ENCODE data around the gene GLTP. TPM values are rescaled to one million over a fixed set of nuclear protein-coding genes. Genes with fewer than 3 reads are reported as not detected.

Gene GLTP
- total RNA-seq, 1 experiment from 2014 or later: 25.8 TPM

- Mint-ChIP-seq H3K36me3 (no peaks in the 10 kb centered on the region), H3K27ac (no peak overlapping the region)
- no peak for DNase-seq (ENCODE audit: low spot score)
Observed at GRCh38 chr12:109876406-109876805, 3.9 kb downstream of the GLTP start.

DNA sequence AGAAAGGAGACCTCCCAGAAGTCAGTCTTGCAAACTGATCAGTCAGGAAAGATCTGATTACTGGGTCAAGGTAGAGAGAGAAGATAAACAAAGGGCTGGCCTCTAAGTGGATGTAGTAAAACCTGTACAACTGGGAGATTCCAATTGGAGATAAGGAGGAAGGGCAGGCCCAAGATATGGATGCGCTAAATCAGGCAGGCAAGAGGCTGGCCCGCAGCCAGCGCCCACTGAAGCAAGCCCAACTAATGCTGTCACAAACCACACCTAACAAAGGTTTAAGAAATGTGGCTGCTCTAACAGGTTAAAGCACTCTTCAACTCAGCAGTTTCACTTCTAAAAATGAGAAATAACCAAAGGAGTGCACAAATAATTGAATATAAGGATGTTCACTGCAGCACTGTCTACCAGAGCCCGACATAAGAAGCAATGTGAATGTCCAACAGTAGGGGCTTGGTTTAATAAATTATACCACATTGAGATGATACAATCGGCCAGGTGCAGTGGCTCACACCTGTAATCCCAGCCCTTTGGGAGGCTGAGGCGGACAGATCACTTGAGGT, 4.7 kb downstream of the GLTP start:
- ATAC-seq: no peak
- H3K27ac Mint-ChIP-seq: no peak overlapping the region
- TF ChIP-seq CDX4 (CRISPR knock-in tag; IDR thresholded peaks at IDR 0.05; ENCODE audit: borderline replicate concordance): no peak
- TF ChIP-seq, protein P1, sequence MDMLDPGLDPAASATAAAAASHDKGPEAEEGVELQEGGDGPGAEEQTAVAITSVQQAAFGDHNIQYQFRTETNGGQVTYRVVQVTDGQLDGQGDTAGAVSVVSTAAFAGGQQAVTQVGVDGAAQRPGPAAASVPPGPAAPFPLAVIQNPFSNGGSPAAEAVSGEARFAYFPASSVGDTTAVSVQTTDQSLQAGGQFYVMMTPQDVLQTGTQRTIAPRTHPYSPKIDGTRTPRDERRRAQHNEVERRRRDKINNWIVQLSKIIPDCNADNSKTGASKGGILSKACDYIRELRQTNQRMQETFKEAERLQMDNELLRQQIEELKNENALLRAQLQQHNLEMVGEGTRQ (CRISPR knock-in tag; IDR thresholded peaks at IDR 0.05): no peak
- no peak for TF ChIP-seq MXD4 (CRISPR knock-in tag; IDR thresholded peaks at IDR 0.05; ENCODE audit: borderline replicate concordance)
- TF ChIP-seq FOXP1 (CRISPR knock-in tag; IDR thresholded peaks at IDR 0.05; ENCODE audit: borderline replicate concordance): no peak
- TF ChIP-seq TEAD4 (CRISPR knock-in tag; IDR thresholded peaks at IDR 0.05): no peak
- no peak for TF ChIP-seq RORB (CRISPR knock-in tag; IDR thresholded peaks at IDR 0.05)
- no peak for TF ChIP-seq ZNF121 (CRISPR knock-in tag; IDR thresholded peaks at IDR 0.05)
- TF ChIP-seq FOXK1 (CRISPR knock-in tag; IDR thresholded peaks at IDR 0.05): no peak
- TF ChIP-seq GTF2I (CRISPR knock-in tag; conservative IDR thresholded peaks at IDR 0.05): no peak
- TF ChIP-seq, protein P2, sequence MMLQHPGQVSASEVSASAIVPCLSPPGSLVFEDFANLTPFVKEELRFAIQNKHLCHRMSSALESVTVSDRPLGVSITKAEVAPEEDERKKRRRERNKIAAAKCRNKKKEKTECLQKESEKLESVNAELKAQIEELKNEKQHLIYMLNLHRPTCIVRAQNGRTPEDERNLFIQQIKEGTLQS (CRISPR knock-in tag; conservative IDR thresholded peaks at IDR 0.05): no peak
- no peak for TF ChIP-seq KAT7 (CRISPR knock-in tag; IDR thresholded peaks at IDR 0.05; ENCODE audit: borderline replicate concordance)
- TF ChIP-seq ELF4 (CRISPR knock-in tag; IDR thresholded peaks at IDR 0.05; ENCODE audit: low read depth): no peak
- no peak for TF ChIP-seq ZNF219 (CRISPR knock-in tag; IDR thresholded peaks at IDR 0.05; ENCODE audit: borderline replicate concordance)
- TF ChIP-seq, protein P3, sequence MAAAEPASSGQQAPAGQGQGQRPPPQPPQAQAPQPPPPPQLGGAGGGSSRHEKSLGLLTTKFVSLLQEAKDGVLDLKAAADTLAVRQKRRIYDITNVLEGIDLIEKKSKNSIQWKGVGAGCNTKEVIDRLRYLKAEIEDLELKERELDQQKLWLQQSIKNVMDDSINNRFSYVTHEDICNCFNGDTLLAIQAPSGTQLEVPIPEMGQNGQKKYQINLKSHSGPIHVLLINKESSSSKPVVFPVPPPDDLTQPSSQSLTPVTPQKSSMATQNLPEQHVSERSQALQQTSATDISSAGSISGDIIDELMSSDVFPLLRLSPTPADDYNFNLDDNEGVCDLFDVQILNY (CRISPR knock-in tag; IDR thresholded peaks at IDR 0.05): no peak
- H3K4me1 Mint-ChIP-seq: peaks cover 39% of the 10 kb centered on the region
- H3K36me3 Mint-ChIP-seq: no peaks in the 10 kb centered on the region
- CTCF ChIA-PET: interaction anchor here (0.6 to 2.7 kb wide), 3 partner anchors 22 to 444 kb away, joined by 3 to 12 read pairs (median 3); no protein-coding TSS in a partner anchor
- H3K4me3 Mint-ChIP-seq: no peak overlapping the region
- POLR2A ChIA-PET: interaction anchor here (0.6 kb wide), 1 partner anchor 105 kb away, joined by 3 read pairs; no protein-coding TSS in a partner anchor
- DNase-seq (ENCODE audit: low spot score): no peak
- H3K27me3 Mint-ChIP-seq (ENCODE audit: low read depth): no peaks in the 10 kb centered on the region; the same call in 1 of the 2 replicates
- H3K9me3 Mint-ChIP-seq: no peaks in the 10 kb centered on the region

More at GRCh38 chr12:109876406-109876805, 3.9 kb downstream of the GLTP start:
- Mint-ChIP-seq H3K27me3 (ENCODE audit: low read depth) (no peaks in the 10 kb centered on the region; the same call in 1 of the 2 replicates), H3K9me3 (no peaks in the 10 kb centered on the region), H3K4me1 (peaks cover 42% of the 10 kb centered on the region), H3K4me3 (no peak overlapping the region)
- ChIA-PET CTCF (interaction anchor here (0.7 to 2.7 kb wide), 2 partner anchors 23 to 31 kb away, joined by 3 to 12 read pairs; no protein-coding TSS in a partner anchor), POLR2A (interaction anchor here (0.6 kb wide), 1 partner anchor 104 kb away, joined by 3 read pairs; no protein-coding TSS in a partner anchor)
- TF ChIP-seq GRHL2 (CRISPR knock-in tag; IDR thresholded peaks at IDR 0.05; ENCODE audit: insufficient replicate concordance, severe bottlenecking): no peak
- no peak for TF ChIP-seq RELA (CRISPR knock-in tag; IDR thresholded peaks at IDR 0.05; ENCODE audit: borderline replicate concordance)
- no peak for ATAC-seq

- ATAC-seq (no peak), DNase-seq (ENCODE audit: low spot score) (no peak)
- no peak overlapping the region for H3K27ac Mint-ChIP-seq
- TF ChIP-seq TP53 (CRISPR knock-in tag; IDR thresholded peaks at IDR 0.05) (no peak), CTCF (IDR thresholded peaks at IDR 0.05) (no peak), TEAD4 (CRISPR knock-in tag; IDR thresholded peaks at IDR 0.05) (no peak), ZNF232 (CRISPR knock-in tag; IDR thresholded peaks at IDR 0.05) (no peak)
- no peaks in the 10 kb centered on the region for H3K36me3 Mint-ChIP-seq
- no peaks in the 10 kb centered on the region for H3K9me3 Mint-ChIP-seq
- no peaks in the 10 kb centered on the region for H3K27me3 Mint-ChIP-seq (ENCODE audit: low read depth)
- H3K4me3 Mint-ChIP-seq: no peak overlapping the region
- CTCF ChIA-PET: interaction anchor here (1.3 to 2.3 kb wide), 2 partner anchors 28 to 38 kb away, joined by 3 to 5 read pairs; no protein-coding TSS in a partner anchor
- POLR2A ChIA-PET: interaction anchor here (0.7 kb wide), 1 partner anchor 28 kb away, joined by 8 read pairs; no protein-coding TSS in a partner anchor
- H3K4me1 Mint-ChIP-seq: peaks cover 30% of the 10 kb centered on the region
Observed at GRCh38 chr12:109873653-109874052, 6.7 kb downstream of the GLTP start.

Measured in WTC11 (cell line).